HG02623 (cell line): ENCODE data around the gene C16orf46.

Source experiments
- ATAC-seq: cut with Tn5 transposase; IDR thresholded peaks from one replicate; pipeline ENCODE4 v1.9.1; 2021; ENCODE audit warnings: moderate library complexity; ENCODE audit not compliant: unreplicated experiment

Gene C16orf46

DNA sequence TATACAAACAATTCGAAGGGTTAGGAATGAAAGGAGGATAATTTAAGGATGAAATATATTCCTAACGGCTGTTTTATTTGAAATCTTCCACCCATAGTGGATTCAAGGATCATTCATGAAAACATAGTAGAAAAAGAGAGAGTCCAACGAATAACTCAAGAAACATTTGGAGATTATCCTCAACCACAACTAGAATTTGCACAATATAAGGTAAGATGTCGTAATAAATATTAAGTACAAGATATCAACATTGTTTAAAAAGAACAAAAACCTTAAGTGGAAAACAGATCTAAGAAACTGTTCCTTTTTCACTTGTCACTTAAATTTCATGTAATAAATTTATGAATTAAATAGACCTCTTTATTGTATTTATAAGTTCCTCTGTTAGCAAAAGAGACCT is 50.6 kb downstream of the C16orf46 start:
- ATAC-seq: no peak

DNA sequence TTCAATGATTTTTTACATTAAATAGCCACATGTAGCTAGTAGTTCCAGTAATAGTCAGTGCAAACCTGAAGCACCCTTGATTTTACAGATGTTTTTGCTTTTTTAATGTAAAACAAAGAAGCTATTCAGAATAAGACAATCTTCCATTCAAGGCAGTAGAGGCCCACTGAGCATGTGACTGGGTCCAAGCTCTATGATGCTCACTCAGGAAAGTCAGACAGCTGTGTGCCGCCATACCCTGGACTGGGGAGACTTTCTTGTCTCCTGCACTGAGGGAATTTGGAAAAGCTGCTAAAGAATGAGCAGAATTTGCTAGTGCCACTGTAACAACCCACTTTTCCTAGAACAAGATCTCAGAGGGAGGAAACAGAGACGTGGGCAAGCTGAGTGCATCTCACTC is 58.5 kb downstream of the C16orf46 start:
- no peak for ATAC-seq

DNA sequence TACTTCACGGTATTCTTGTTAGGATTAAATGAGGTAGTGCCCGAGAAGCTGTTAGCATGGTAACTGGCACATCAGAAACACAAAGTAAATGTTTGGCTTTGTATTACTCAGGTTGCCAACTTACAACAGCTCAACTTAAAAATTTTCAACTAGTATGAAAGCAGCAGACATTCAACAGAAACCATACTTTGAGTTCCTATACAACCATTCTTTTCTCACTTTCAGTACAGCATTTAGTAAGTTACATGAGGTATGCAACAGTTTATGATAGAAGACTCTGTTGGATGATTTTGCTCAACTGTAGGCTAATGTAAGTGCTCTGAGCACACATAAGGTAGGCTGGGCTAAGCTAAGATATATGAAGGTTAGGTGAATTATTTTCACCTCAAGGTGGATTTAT is 62.4 kb downstream of the C16orf46 start:
- ATAC-seq: no peak

DNA sequence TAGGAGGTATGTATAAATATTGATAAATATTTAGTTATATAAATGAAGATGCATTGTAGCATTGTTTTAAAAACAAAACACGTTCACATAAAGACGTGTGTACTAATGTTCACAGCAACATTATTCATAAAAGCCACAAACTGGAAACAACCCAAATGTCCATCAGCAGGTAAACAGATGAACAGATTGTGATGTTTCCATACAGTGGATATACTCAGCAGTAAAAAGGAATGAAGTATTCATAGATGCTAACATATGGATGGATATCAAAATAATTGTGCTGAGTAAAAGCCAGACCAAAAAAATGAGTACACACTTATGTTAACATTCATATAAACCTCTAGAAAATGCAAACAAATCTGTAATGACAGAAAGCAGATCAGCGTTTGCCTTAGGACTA is 64.1 kb downstream of the C16orf46 start:
- ATAC-seq: no peak
